Pancreas (tissue), 10 donors: ENCODE measurements around the gene EXOC7. TPM values are rescaled to one million over a fixed set of nuclear protein-coding genes. Genes with fewer than 3 reads are reported as not detected.

Source experiments
- ATAC-seq, 4 donors: fragments of 200-7000 bp; cut with Tn5 transposase; one replicate each; pipeline versions ENCODE4 v1.8.0 to v1.9.1; 2020; ENCODE audit warnings: mild to moderate bottlenecking in 4 of 4, moderate library complexity in 4 of 4
- DNase-seq, 6 donors: peaks; one replicate each; pipeline ENCODE4 v3.0.0-alpha.2; 2020
- FAIRE-seq: peaks from 2 replicates; lab custom pipeline; 2012; peaks lifted over from hg19 to GRCh38; lab: Jason Lieb, UNC
- H3K27ac ChIP-seq, 4 donors: fragments of 200-600 bp; sonication (generic); 1 replicate in 3 of 4; 2 replicates in 1 of 4; pipeline versions ENCODE4 v1.5.0 to v1.8.0; 2020
- H3K27me3 ChIP-seq, 4 donors: fragments of 200-600 bp; one replicate each; pipeline ENCODE4 v1.8.0; 2021
- H3K36me3 ChIP-seq, 3 donors: fragments of 200-600 bp; sonication (generic) in 1 of 3; one replicate each; pipeline versions ENCODE4 v1.5.0 to v1.8.0; 2020 to 2021
- H3K4me1 ChIP-seq, 3 donors: fragments of 200-600 bp; one replicate each; pipeline ENCODE4 v1.8.0; 2021
- H3K4me3 ChIP-seq, 4 donors: fragments of 200-600 bp; sonication (generic) in 2 of 4; one replicate each; pipeline versions ENCODE4 v1.5.0 to v1.8.0; 2020 to 2021
- H3K9me3 ChIP-seq, 4 donors: fragments of 200-600 bp; one replicate each; pipeline ENCODE4 v1.8.0; 2021
- CTCF ChIP-seq, 4 donors: fragments of 200-600 bp; sonication (generic) in 3 of 4; IDR thresholded peaks; one replicate each; pipeline versions ENCODE4 v1.5.0 to v1.8.0; 2021; ENCODE audit warnings: antibody characterized with exemption in 4 of 4
- WGBS, 2 donors: extraction: QIAGEN DNeasy Blood & Tissue Kit; methylation state at CpG; one replicate each; pipeline ENCODE4 v1.1.7; 2013; 5-methylcytosine and 5-hydroxymethylcytosine counted together
- intact Hi-C, 3 donors: fragments of 100-400 bp; cut with DNase I; formaldehyde crosslinking; loops; one replicate each; pipeline versions ENCODE4 v1.11.1 to v1.14.2; 2022
- polyA plus RNA-seq, 2 donors: library from polyadenylated mRNA; stranded (reverse); fragments of 200-250 nt; gene quantifications; one replicate each; pipeline ENCODE4 v1.2.3, GENCODE V29; 2013
- total RNA-seq, 6 donors: library from RNA; stranded (reverse); fragmentation: NEBNext Ultra II Directional in 4 of 6; extraction: Animal tissue kit (Norgen Biotek cat#: 25700) in 4 of 6; gene quantifications; one replicate each; pipeline versions ENCODE4 v1.2.1 to v1.2.4, GENCODE V29; 2021 to 2023
- donor health status: healthy with polysubstance abuse.
- donor health status: DM: no; HTN: no; CAD: no; lungs with moderate emphysema.
- donor health status: DM: no; HTN: no; CAD: no.
- donor health status: control.
- donor health status: control.
- donor health status: Bipolar disorder and iron deficiency.
- donor health status: DM: yes; HTN: yes; CAD: no.
- donor health status: DM: no; HTN: no; CAD: no.
- donor health status: DM: no; HTN: no; CAD: no.
- donor health status: DM: yes; HTN: yes; CAD: no.

The EXOC7 gene
- total and polyA plus RNA-seq, 8 donors, result 38.4 to 103 (median 56.6) TPM

- no peak for FAIRE-seq
- Histone ChIP-seq H3K27ac (no peak overlapping the region), H3K9me3 (no peaks in the 10 kb centered on the region), H3K27me3 (no peaks in the 10 kb centered on the region), H3K4me1 (no peaks in the 10 kb centered on the region), H3K4me3 (no peak overlapping the region), H3K36me3 (no peaks in the 10 kb centered on the region)
- no peak for TF ChIP-seq CTCF (IDR thresholded peaks at IDR 0.05)
- intact Hi-C loops, result no loop called here
- WGBS, 2 donors, result 71 to 73% methylated on average over 2 of the region's 2 CpGs
- DNase-seq, result no peak
- no peak for ATAC-seq
These were observed 8.4 kb upstream of the EXOC7 start for GRCh38 chr17:76111956-76112355.

- Histone ChIP-seq H3K27ac (no peak overlapping the region), H3K4me3 (no peak overlapping the region), H3K36me3 (no peaks in the 10 kb centered on the region), H3K27me3 (no peaks in the 10 kb centered on the region), H3K4me1 (peaks cover 2 to 7% (median 4%) of the 10 kb centered on the region in 3 donors), H3K9me3 (no peaks in the 10 kb centered on the region)
- WGBS, 2 donors, result 82 to 85% methylated on average over 6 of the region's 6 CpGs
- intact Hi-C loops, result no loop called here
- no peak for TF ChIP-seq CTCF (IDR thresholded peaks at IDR 0.05)
- no peak for FAIRE-seq
- no peak for ATAC-seq
- DNase-seq, result no peak
These were observed 3.9 kb upstream of the EXOC7 start for GRCh38 chr17:76107509-76107908.

- H3K27ac ChIP-seq, result no peak overlapping the region
- 78 to 89% methylated on average over 3 of the region's 3 CpGs for WGBS, 2 donors
- intact Hi-C loops, result no loop called here
These were observed 3.1 kb upstream of the EXOC7 start for GRCh38 chr17:76106703-76107102.

GRCh38 chr17:76104896-76105231, 1.3 kb upstream of the EXOC7 start:
- Histone ChIP-seq H3K27ac (no peak overlapping the region), H3K4me3 (no peak overlapping the region), H3K4me1 (peaks cover 3 to 10% (median 6%) of the 10 kb centered on the region in 3 donors), H3K36me3 (peaks cover 0 to 15% (median 3%) of the 10 kb centered on the region in 3 donors), H3K27me3 (no peaks in the 10 kb centered on the region), H3K9me3 (no peaks in the 10 kb centered on the region)
- ATAC-seq, result no peak
- WGBS, 2 donors, result 74 to 90% methylated on average over 5 of the region's 5 CpGs
- no peak for FAIRE-seq
- intact Hi-C loops, result no loop called here
- DNase-seq, result no peak
- TF ChIP-seq CTCF (IDR thresholded peaks at IDR 0.05), result no peak

More at GRCh38 chr17:76106703-76107102, 3.1 kb upstream of the EXOC7 start:
- Histone ChIP-seq H3K36me3 (no peaks in the 10 kb centered on the region), H3K4me3 (no peak overlapping the region), H3K9me3 (no peaks in the 10 kb centered on the region), H3K4me1 (peaks cover 3 to 10% (median 6%) of the 10 kb centered on the region in 3 donors), H3K27me3 (no peaks in the 10 kb centered on the region)
- FAIRE-seq (no peak), DNase-seq (no peak), ATAC-seq (no peak)
- TF ChIP-seq CTCF (IDR thresholded peaks at IDR 0.05), result no peak

- peak overlapping the region in 3 of 4 donors; percentile 33 to 75 (median 61) for H3K27ac ChIP-seq
- DNase-seq (peak in 2 of 6 donors; percentile 58 to 62), ATAC-seq (no peak), FAIRE-seq (no peak)
- peaks cover 0 to 19% (median 3%) of the 10 kb centered on the region in 3 donors for H3K36me3 ChIP-seq
- TF ChIP-seq CTCF (IDR thresholded peaks at IDR 0.05), result no peak
- peaks cover 3 to 10% (median 6%) of the 10 kb centered on the region in 3 donors for H3K4me1 ChIP-seq
- intact Hi-C loops, result no loop called here
- no peaks in the 10 kb centered on the region for H3K27me3 ChIP-seq
- 82 to 86% methylated on average over 29 of the region's 29 CpGs for WGBS, 2 donors
- peak overlapping the region in 3 of 4 donors; percentile 64 to 88 (median 83) for H3K4me3 ChIP-seq
- no peaks in the 10 kb centered on the region for H3K9me3 ChIP-seq
These were observed 731 bp upstream of the EXOC7 start for GRCh38 chr17:76104140-76104895.
